ENCODE results near the gene SETD1B. TPM values are rescaled to one million over a fixed set of nuclear protein-coding genes. Genes with fewer than 3 reads are reported as not detected.

Gene SETD1B
- total RNA-seq, 2 donors from 2014 or later = 54.5 to 64.1 TPM

DNA sequence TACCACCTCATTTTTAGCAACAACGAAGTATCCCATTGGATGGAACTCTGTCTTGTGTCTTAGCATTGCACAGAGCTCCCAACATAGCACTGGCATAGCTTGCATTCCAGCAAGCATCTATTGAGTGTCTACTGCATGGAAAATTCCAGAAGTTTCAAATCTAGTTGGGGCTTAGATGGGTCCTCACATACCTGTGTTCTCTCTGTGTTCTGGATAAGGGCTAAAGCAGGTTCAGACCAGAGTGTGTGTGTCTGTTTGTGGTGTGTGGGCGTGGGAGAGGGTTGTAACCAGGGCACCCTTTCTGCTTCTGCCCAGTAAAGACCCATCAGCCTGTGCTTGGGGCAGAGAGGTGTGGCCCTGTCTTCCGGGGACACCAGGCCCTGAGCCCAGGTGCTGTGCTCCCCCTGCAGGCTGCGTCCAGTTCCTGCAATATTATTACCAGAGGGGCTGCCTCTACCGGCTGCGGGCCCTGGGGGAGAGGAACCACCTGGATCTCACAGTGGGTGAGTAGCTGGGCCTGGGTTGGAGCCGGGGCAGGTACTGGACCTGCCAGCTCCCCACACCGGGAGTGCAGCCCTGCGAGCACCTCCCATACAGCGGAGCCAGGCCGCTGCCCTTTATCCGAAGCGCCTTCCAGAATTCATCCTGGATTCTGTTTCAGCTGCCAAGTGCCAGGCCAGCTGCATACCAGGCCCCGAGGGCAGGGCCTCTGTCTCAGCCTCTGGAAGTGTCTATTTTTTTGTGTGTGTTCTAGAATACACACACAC is 30.6 kb upstream of the SETD1B start:
- Mint-ChIP-seq H3K4me1 (peaks cover 11% of the 10 kb centered on the region), H3K4me3 (peak overlapping the region; percentile 28), H3K27me3 (no peaks in the 10 kb centered on the region), H3K27ac (no peak overlapping the region), H3K36me3 (ENCODE audit: low read depth) (no peaks in the 10 kb centered on the region)
- H3K9me3 ChIP-seq (ENCODE audit: control insufficient read depth, low read length, poor library complexity, severe bottlenecking) = no peaks in the 10 kb centered on the region
- ATAC-seq (peak; percentile 87), DNase-seq (peak; percentile 63 to 70 (median 68))

DNA sequence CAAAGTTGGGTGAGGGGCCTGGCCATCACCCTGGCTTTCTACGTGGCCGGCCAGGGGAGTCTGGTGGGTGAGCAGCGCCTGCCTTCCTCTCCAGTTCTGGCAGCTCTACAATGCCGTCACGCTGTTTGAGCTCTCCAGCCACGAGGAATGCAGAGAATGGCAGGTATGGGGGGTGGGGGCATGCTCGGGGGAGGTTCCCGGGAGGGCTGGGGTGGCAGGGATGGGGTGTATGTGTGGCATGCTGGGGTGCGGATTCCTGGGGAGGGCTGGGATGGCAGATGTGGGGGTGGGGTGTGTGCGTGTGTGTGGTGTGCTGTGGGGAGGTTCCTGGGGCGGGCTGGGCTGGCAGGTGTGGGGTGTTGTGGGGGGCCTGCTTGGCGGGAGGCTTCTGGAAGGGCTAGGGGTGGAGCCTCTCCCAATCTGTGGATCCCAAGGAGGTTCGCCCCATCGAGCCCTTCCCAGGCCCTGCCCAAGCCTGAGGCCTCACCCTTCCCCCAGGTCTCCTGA is 28.8 kb upstream of the SETD1B start:
- no peak for DNase-seq
- H3K4me3 Mint-ChIP-seq = no peak overlapping the region
- H3K9me3 ChIP-seq (ENCODE audit: control insufficient read depth, low read length, poor library complexity, severe bottlenecking) = no peaks in the 10 kb centered on the region
- H3K27ac Mint-ChIP-seq = no peak overlapping the region
- H3K4me1 Mint-ChIP-seq = peaks cover 14% of the 10 kb centered on the region
- no peaks in the 10 kb centered on the region for H3K36me3 Mint-ChIP-seq (ENCODE audit: low read depth)
- no peak for ATAC-seq
- no peaks in the 10 kb centered on the region for H3K27me3 Mint-ChIP-seq

DNA sequence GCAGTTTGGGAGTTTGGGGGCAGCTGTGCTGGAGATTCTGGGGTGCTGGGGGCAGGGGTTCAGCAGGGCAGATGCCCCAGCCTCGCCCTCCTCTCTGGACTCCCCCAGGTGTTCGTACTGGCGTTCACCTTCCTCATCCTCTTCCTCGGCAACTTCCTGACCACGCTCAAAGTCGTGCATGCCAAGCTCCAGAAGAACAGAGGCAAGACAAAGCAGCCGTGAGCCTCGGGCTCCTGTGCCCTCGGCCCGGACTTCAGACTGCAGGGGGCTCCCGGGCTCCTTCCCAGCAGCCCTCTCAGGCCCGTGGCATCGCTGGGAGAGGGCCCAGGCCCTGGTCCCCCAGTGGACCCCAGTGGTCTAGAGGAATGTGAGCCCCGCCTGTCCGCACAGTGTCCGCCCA is 28.3 kb upstream of the SETD1B start:
- Mint-ChIP-seq H3K4me3 (no peak overlapping the region), H3K4me1 (peaks cover 17% of the 10 kb centered on the region), H3K36me3 (ENCODE audit: low read depth) (no peaks in the 10 kb centered on the region), H3K27ac (no peak overlapping the region), H3K27me3 (no peaks in the 10 kb centered on the region)
- ATAC-seq (no peak), DNase-seq (no peak)
- H3K9me3 ChIP-seq (ENCODE audit: control insufficient read depth, low read length, poor library complexity, severe bottlenecking) = no peaks in the 10 kb centered on the region

DNA sequence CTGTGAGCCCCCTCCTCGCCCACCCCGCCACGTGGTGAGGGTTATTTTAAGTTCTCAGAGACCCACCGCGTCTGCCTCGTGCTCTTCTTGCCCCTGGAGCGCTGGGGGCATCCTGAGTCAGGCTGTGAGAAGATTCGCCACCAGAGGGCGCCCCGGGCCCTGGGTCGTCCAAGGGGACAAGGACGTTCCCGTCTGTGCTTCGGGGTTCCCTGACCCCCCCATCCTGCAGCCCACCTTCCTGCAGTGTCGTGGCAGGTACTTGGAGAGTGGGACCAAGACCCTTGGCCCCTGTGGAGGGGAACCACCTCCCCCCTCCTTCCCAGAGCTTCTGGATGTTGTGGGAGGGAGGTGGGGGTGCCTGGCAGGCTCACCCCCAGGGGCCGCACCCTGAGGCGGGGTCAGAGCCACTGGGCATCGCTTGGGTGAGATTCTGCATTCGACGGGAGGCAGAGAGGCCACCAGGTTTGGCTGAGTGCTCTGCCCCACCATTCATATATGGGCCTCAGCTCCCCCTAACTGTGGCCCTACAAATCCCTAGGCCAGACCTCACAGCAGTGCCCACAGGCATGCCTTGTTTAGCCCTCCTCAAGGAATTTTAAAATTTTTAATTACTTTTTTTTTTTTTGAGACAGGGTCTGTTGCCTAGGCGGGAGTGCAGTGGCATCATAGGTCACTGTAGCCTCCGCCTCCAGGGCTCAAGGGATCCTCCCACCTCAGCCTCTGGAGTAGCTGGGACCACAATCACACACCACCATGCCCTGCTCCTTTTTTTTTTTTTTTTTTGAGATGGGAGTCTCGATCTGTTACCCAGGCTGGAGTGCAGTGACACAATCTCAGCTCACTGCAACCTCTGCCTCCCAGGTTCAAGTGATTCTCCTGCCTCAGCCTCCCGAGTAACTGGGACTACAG is 27.4 kb upstream of the SETD1B start:
- H3K9me3 ChIP-seq (ENCODE audit: control insufficient read depth, low read length, poor library complexity, severe bottlenecking) = no peaks in the 10 kb centered on the region
- peak overlapping the region; percentile 15 for H3K4me3 Mint-ChIP-seq
- no peaks in the 10 kb centered on the region for H3K27me3 Mint-ChIP-seq
- no peaks in the 10 kb centered on the region for H3K36me3 Mint-ChIP-seq (ENCODE audit: low read depth)
- DNase-seq (peak; percentile 77 to 94 (median 83)), ATAC-seq (peak; percentile 80)
- H3K27ac Mint-ChIP-seq = peak overlapping the region; percentile 90
- H3K4me1 Mint-ChIP-seq = peaks cover 18% of the 10 kb centered on the region

DNA sequence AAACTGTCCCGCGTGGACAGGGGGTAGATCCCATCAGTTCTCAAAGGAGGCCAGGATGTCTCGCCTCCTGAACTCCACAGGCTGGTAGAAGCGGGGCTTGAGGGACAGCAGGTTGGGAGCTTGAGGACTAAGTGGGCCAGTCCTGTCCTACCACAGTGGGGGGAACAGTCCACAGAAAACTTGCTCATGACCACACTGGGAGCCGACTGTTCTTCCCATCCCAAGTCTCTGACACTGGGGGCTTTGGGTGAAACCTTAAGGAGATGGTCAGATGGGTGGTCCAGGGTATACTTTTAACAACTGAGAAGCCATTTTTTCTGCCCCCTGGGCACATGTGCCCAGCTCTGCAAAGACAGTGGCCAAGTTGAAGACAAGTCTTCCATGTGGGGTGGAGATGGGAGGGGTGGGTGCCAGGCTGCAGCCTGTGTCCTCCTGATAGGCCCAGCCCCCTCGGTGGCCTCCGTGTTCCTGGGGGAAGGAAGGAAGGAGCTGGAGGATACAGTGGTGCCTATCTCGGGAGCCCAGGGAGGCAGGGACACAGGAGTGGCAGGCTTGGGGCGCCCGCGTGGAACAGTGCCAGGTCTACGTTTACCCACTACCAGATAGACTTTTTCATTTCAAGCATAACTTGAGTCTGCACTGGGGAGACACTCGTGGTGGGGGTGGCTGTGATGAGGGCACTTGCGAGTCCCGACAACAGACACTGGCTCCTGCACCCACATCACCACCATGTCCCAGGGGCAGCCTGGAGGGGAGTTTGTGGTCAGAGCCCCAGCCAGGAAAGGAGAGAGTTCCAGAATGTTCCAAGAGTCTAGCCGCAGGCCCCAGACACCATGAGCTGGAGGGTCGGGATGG is 25.0 kb upstream of the SETD1B start:
- Mint-ChIP-seq H3K27me3 (no peaks in the 10 kb centered on the region), H3K36me3 (ENCODE audit: low read depth) (peaks cover 4% of the 10 kb centered on the region), H3K27ac (peak overlapping the region; percentile 90), H3K4me3 (no peak overlapping the region), H3K4me1 (peaks cover 25% of the 10 kb centered on the region)
- no peak for ATAC-seq
- H3K9me3 ChIP-seq (ENCODE audit: control insufficient read depth, low read length, poor library complexity, severe bottlenecking) = no peaks in the 10 kb centered on the region
- no peak for DNase-seq

DNA sequence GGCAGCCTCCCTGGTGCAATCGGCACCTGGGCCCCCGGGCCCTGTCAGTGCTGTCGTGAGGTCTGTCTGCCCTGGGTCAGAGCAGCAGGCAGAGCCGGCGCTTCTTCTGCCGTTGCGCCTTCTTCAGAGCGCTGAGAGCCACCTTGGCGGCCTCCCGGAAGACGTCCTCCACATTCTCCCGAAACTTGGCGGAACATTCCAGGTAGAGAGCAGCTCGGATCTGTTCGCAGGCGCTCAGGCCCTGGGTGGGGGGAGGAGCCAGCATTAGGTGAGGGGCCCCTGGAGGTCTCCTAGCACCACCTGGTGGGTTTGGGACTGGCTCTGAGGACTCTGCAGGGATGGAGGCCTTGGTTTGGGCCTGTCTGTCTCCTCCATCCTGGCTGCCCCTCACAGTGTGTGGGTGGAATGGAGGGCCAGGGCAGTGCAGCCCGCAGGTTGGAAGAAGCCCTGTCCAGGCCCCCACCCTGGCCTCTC is 24.4 kb upstream of the SETD1B start:
- H3K4me3 Mint-ChIP-seq = no peak overlapping the region
- DNase-seq (no peak), ATAC-seq (no peak)
- H3K9me3 ChIP-seq (ENCODE audit: control insufficient read depth, low read length, poor library complexity, severe bottlenecking) = no peaks in the 10 kb centered on the region
- peaks cover 31% of the 10 kb centered on the region for H3K4me1 Mint-ChIP-seq
- peak overlapping the region; percentile 90 for H3K27ac Mint-ChIP-seq
- peaks cover 4% of the 10 kb centered on the region for H3K36me3 Mint-ChIP-seq (ENCODE audit: low read depth)
- no peaks in the 10 kb centered on the region for H3K27me3 Mint-ChIP-seq

DNA sequence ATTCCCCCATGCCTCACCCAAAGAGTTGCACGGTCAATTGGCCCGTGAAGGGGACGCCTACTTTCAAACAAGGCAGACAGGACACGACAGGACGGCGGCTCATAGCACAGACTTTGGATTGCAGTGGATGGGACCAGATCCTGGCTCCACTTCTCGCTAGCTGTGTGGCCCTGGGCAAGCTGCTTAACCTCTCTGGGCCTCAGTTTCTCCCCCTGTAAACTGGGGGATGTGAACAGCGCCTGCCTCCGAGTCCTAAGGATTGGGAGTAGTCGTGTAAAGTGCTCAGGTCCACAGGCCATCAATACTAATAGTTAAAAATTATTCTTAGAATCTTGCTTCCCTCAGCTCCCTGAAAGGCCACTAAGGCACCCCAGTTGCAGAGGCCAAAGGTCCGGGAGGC is 23.4 kb upstream of the SETD1B start:
- DNase-seq (no peak), ATAC-seq (no peak)
- peaks cover 4% of the 10 kb centered on the region for H3K36me3 Mint-ChIP-seq (ENCODE audit: low read depth)
- no peaks in the 10 kb centered on the region for H3K9me3 ChIP-seq (ENCODE audit: control insufficient read depth, low read length, poor library complexity, severe bottlenecking)
- H3K4me1 Mint-ChIP-seq = peaks cover 37% of the 10 kb centered on the region
- H3K27me3 Mint-ChIP-seq = no peaks in the 10 kb centered on the region
- no peak overlapping the region for H3K4me3 Mint-ChIP-seq
- peak overlapping the region; percentile 4 for H3K27ac Mint-ChIP-seq

DNA sequence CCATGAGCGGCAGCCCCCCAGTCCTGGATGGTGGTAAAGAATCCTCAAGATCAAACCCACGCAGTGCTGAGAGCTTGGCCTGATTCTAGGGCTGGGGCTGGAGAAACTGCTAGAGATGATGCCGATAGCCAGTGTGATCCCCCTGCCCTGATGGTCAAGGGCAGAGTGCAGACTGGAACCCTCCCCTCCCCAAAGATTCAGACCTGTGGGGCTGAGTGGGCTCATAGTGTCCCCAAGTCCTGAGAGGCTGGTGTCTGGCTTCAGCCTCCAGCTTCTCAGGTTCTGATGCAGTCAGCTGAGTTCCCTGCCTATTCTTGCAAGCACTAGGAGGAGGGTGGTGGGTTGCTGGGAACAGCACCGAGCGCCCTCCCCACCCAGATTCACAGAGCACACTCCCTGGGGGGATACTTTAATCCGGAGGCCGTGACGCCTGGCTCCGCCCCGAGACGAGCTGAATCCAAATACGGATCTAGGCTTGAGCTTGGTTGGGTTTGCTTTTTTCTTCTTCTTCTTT is 22.3 kb upstream of the SETD1B start:
- Mint-ChIP-seq H3K36me3 (ENCODE audit: low read depth) (peaks cover 4% of the 10 kb centered on the region), H3K4me3 (peak overlapping the region; percentile 87), H3K27me3 (no peaks in the 10 kb centered on the region), H3K4me1 (peaks cover 40% of the 10 kb centered on the region), H3K27ac (peak overlapping the region; percentile 100)
- H3K9me3 ChIP-seq (ENCODE audit: control insufficient read depth, low read length, poor library complexity, severe bottlenecking) = no peaks in the 10 kb centered on the region
- ATAC-seq (peak; percentile 3), DNase-seq (no peak)

DNA sequence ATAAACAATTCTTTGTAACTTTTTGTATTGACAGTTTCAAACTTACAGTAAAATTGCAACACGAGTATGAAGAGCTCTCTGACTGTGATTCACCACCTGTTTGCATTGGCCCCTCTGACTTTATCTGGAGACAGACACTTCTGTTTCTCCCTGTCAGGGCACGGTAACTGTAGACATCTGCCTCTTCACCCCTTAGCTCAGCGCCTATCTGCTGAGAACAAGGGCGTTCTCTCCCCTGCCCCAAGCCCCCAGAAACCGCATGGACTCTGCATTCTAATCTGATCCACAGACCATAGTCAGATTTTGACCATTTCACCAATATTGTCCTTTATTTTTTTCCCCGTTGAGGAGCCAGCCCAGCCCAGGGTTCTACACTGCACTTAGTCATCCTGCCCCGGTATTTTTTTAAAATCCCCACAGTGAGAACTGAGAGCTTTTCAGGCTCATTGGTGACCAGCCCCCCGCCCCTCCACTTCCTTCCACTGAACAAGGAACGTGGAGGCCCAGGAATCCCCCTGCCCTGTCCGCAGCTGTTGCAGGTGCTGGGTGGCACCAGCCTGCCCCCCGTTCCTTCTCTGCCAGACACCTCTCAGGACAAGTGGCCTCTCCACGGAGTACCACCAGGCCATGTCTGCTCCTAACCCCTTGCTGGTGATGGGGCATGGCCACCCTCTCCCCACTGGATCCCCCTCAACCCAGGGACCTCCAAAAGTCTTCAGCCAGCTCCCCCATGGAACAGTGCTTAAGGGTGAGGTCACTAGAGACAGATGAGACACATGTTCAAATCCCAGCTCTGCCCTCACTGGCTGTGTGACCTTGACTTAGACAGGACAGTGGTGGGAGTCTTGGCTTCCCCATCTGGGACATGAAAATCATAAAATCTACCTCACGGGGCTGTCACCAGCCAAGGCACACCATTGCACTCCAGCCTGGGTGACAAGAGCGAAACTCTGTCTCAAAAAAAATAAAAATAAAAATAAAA is 21.5 kb upstream of the SETD1B start:
- Mint-ChIP-seq H3K27me3 (no peaks in the 10 kb centered on the region), H3K4me1 (peaks cover 47% of the 10 kb centered on the region), H3K27ac (peak overlapping the region; percentile 100), H3K36me3 (ENCODE audit: low read depth) (peaks cover 4% of the 10 kb centered on the region), H3K4me3 (peak overlapping the region; percentile 87)
- no peaks in the 10 kb centered on the region for H3K9me3 ChIP-seq (ENCODE audit: control insufficient read depth, low read length, poor library complexity, severe bottlenecking)
- ATAC-seq (peak; percentile 59), DNase-seq (peak in 1 of 3 donors; percentile 54)

DNA sequence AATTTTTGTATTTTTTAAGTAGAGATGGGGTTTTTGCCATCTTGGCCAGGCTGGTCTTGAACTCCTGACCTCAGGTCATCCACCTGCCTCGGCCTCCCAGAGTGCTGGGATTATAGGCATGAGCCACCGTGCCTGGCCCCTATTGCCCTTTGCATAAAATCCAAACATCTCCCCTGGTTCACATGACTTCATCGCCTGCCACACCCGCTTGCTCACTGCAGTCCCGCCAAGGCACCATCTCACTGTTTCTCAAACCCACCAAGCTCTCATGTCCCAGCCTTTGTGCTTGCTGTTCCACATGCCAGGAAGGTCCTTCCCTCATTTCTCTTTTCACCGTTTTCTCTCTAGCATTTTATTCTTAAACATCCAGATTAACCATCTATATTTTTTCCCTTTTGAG is 20.0 kb upstream of the SETD1B start:
- Mint-ChIP-seq H3K27me3 (no peaks in the 10 kb centered on the region), H3K27ac (peak overlapping the region; percentile 100), H3K4me1 (peaks cover 53% of the 10 kb centered on the region), H3K4me3 (peak overlapping the region; percentile 62), H3K36me3 (ENCODE audit: low read depth) (peaks cover 4% of the 10 kb centered on the region)
- DNase-seq (no peak), ATAC-seq (no peak)
- H3K9me3 ChIP-seq (ENCODE audit: control insufficient read depth, low read length, poor library complexity, severe bottlenecking) = no peaks in the 10 kb centered on the region

DNA sequence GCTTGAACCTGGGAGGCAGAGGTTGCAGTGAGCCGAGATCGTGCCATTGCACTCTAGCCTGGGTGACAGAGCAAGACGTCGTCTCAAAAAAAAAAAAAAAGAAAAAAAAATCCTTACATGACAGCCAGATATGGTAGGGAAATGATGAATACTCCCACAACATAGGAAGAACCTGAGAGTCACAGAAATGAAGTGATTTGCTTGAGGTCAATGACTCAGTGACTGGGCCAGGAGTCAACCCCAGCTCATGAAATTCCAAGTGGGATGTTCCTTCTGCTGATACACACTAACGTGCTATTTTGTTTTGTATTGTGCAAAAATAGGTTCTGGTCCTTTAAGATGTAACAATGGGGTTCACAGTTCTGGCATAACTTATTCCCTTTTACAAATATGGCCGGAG is 19.3 kb upstream of the SETD1B start:
- no peak for DNase-seq
- peak overlapping the region; percentile 88 for H3K4me3 Mint-ChIP-seq
- H3K27me3 Mint-ChIP-seq = no peaks in the 10 kb centered on the region
- peaks cover 57% of the 10 kb centered on the region for H3K4me1 Mint-ChIP-seq
- no peak for ATAC-seq
- peaks cover 4% of the 10 kb centered on the region for H3K36me3 Mint-ChIP-seq (ENCODE audit: low read depth)
- peak overlapping the region; percentile 100 for H3K27ac Mint-ChIP-seq
- H3K9me3 ChIP-seq (ENCODE audit: control insufficient read depth, low read length, poor library complexity, severe bottlenecking) = no peaks in the 10 kb centered on the region

Measured in T-helper 17 cell (primary cell).